ENCODE data around the gene RHO. TPM values are rescaled to one million over a fixed set of nuclear protein-coding genes. Genes with fewer than 3 reads are reported as not detected.

RHO gene
- total RNA-seq, 1 donor from 2014 or later, result not detected

- no peaks in the 10 kb centered on the region for H3K9me3 Mint-ChIP-seq
- DNase-seq (ENCODE audit: low read depth, low spot score), result no peak
- no peaks in the 10 kb centered on the region for H3K27me3 Mint-ChIP-seq (ENCODE audit: low read depth)
- no peak for TF ChIP-seq CTCF (conservative IDR thresholded peaks at IDR 0.05)
- peak overlapping the region; percentile 27 for H3K27ac Mint-ChIP-seq (ENCODE audit: unreplicated experiment)
- peak overlapping the region; percentile 0 for H3K4me3 Mint-ChIP-seq
- no peaks in the 10 kb centered on the region for H3K36me3 Mint-ChIP-seq (ENCODE audit: low read depth)
- H3K4me1 Mint-ChIP-seq, result peaks cover 27% of the 10 kb centered on the region
These were observed 31.9 kb downstream of the RHO start for GRCh38 chr3:129560269-129560787.

GRCh38 chr3:129560911-129561594, 32.6 kb downstream of the RHO start:
- H3K27ac Mint-ChIP-seq (ENCODE audit: unreplicated experiment), result peak overlapping the region; percentile 27
- no peak for TF ChIP-seq CTCF (conservative IDR thresholded peaks at IDR 0.05)
- H3K4me3 Mint-ChIP-seq, result no peak overlapping the region
- no peaks in the 10 kb centered on the region for H3K36me3 Mint-ChIP-seq (ENCODE audit: low read depth)
- H3K27me3 Mint-ChIP-seq (ENCODE audit: low read depth), result no peaks in the 10 kb centered on the region
- no peak for DNase-seq (ENCODE audit: low read depth, low spot score)
- H3K4me1 Mint-ChIP-seq, result peaks cover 27% of the 10 kb centered on the region
- H3K9me3 Mint-ChIP-seq, result no peaks in the 10 kb centered on the region

GRCh38 chr3:129561619-129562248, 33.3 kb downstream of the RHO start:
- Mint-ChIP-seq H3K4me1 (peaks cover 26% of the 10 kb centered on the region), H3K36me3 (ENCODE audit: low read depth) (no peaks in the 10 kb centered on the region), H3K9me3 (no peaks in the 10 kb centered on the region), H3K27ac (ENCODE audit: unreplicated experiment) (peak overlapping the region; percentile 50), H3K27me3 (ENCODE audit: low read depth) (no peaks in the 10 kb centered on the region), H3K4me3 (no peak overlapping the region)
- DNase-seq (ENCODE audit: low read depth, low spot score), result no peak
- no peak for TF ChIP-seq CTCF (conservative IDR thresholded peaks at IDR 0.05)

GRCh38 chr3:129562803-129563202, 34.4 kb downstream of the RHO start:
- no peak for TF ChIP-seq CTCF (conservative IDR thresholded peaks at IDR 0.05)
- H3K9me3 Mint-ChIP-seq, result no peaks in the 10 kb centered on the region
- H3K36me3 Mint-ChIP-seq (ENCODE audit: low read depth), result no peaks in the 10 kb centered on the region
- peaks cover 16% of the 10 kb centered on the region for H3K4me1 Mint-ChIP-seq
- no peak overlapping the region for H3K4me3 Mint-ChIP-seq
- no peak for DNase-seq (ENCODE audit: low read depth, low spot score)
- H3K27me3 Mint-ChIP-seq (ENCODE audit: low read depth), result no peaks in the 10 kb centered on the region
- H3K27ac Mint-ChIP-seq (ENCODE audit: unreplicated experiment), result no peak overlapping the region

- no peaks in the 10 kb centered on the region for H3K36me3 Mint-ChIP-seq (ENCODE audit: low read depth)
- H3K9me3 Mint-ChIP-seq, result no peaks in the 10 kb centered on the region
- peaks cover 10% of the 10 kb centered on the region for H3K4me1 Mint-ChIP-seq
- H3K27ac Mint-ChIP-seq (ENCODE audit: unreplicated experiment), result no peak overlapping the region
- H3K4me3 Mint-ChIP-seq, result no peak overlapping the region
- no peak for DNase-seq (ENCODE audit: low read depth, low spot score)
- TF ChIP-seq CTCF (conservative IDR thresholded peaks at IDR 0.05), result no peak
- no peaks in the 10 kb centered on the region for H3K27me3 Mint-ChIP-seq (ENCODE audit: low read depth)
These were observed 34.9 kb downstream of the RHO start for GRCh38 chr3:129563332-129563731.

Data from neural crest cell (in vitro differentiated cells).